GM12874 (cell line): ENCODE results near the gene PEX5L.

Experiments used
- CTCF ChIP-seq: IDR thresholded peaks from 2 replicates; pipeline ENCODE4 v1.5.1; 2011; ENCODE audit warnings: low read depth, mild to moderate bottlenecking, control low read depth, low read length, moderate library complexity; ENCODE audit not compliant: insufficient read depth

Gene PEX5L

DNA sequence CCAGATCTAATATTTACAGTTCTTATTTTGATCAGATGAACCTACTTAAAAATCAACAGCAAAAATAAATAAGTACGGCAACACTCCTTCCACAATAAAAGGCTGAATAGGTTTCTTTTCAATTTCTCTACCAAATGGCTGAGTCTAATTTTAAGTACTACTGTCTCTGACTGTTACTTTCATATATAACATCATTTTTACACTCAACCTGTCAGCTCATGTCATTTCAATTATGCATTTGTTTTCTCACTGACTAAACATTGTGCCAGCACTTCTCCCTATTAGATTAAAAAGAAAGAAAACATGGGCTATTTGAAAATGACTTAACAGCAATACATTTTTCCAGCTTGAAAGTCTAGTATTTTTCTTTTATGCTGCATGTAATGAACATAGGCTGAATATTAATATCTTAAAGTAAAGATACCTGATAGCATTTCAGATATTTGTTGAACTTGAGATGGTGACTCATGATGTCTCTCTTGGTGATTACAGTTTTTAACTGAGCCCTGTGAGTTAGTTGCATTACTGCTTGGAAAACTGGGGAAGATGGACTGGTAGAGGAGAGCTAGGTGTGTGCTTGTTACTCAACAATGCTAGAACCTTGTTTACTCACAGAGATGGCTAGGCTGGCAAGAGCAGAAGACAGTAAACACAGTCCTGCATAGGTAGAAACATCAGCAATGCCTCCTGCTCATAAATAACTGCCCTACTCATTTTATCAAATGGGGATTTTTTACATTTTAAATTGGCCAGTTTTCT lies 73.9 kb downstream of the PEX5L start:
- no peak for TF ChIP-seq CTCF

DNA sequence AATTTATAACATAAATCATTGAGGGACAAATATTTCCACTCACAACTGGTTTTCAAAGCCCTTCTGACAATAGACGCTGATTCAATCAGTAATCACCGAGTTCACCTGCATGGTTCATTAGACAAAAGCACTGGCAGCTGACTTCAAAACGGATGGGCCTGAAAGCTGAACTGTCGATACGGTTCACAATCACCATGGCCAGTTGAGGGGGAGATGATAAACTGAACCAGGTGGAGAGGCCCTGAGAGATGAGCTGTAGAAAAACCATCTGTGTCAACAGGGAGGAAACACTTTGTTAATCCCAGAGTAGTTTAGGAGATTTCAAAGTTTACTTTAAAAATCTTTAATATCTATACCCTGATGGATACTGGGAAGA lies 75.0 kb downstream of the PEX5L start:
- TF ChIP-seq CTCF: no peak

DNA sequence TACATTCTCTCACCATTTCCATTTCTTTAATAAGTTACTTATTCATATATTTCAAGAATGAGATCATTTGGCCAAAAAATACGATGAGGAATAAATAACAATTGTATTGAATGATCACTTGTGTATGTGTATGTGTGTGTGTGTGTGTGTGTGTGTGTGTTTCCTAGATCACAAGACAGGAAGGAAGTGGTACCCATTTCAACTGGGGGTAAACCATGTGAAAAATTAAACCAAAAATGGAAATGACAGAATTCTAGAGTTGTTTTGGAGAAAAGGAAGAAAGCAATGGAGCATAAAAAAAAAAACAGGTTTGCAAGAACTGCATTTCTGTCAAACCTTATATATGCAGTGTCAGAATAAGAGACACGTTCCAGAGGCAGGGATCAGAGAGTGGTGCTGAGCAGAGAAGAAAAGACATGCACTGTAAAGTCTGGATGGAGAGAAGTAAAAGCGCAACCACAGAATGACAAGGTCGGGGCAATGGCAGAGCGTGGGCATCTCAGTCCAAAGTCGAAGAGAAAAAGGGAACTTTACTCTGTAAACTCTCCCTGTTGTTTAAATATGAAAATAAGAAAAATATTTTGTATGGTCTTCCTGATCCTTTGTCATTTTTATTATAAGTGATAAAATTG lies 75.5 kb downstream of the PEX5L start:
- no peak for TF ChIP-seq CTCF

- TF ChIP-seq CTCF: no peak
Measured at GRCh38 chr3:179958759-179959158, 78.0 kb downstream of the PEX5L start.

- TF ChIP-seq CTCF: no peak
Measured at GRCh38 chr3:179958143-179958542, 78.6 kb downstream of the PEX5L start.

DNA sequence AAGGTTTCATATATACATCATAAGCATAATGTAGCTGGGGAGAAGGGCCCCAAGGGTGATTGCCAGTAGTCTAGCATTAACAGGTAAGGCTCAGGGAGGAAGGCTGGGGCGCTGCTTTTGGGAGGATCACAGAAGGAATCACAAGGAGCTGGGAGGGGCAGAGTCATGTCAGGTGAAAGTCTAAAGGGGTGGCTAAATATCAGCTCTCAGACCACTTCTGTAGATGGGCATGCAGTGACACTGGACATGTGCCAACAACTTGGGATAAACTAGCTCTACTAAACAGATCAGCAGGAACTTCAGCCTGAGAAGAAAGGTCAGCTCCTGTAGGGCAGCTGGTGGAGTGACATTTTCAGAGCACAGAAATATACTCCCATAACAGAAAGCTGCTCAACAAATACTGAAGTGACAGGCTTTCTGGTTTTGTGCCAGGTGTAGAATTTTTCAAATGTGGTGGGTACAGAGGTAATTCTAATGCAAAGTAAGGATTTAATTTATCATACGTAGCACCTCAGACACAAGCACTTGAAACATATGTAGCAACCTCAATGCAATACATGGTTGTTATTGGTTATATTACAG lies 79.4 kb downstream of the PEX5L start:
- no peak for TF ChIP-seq CTCF

- TF ChIP-seq CTCF: no peak
Measured at GRCh38 chr3:179956416-179956830, 80.3 kb downstream of the PEX5L start.
